Measurements from ENCODE around the gene AFF3. TPM values are rescaled to one million over a fixed set of nuclear protein-coding genes. Genes with fewer than 3 reads are reported as not detected.

Gene AFF3
- polyA plus RNA-seq, 5 donors, result 17.1 to 21.3 (median 19.1) TPM

DNA sequence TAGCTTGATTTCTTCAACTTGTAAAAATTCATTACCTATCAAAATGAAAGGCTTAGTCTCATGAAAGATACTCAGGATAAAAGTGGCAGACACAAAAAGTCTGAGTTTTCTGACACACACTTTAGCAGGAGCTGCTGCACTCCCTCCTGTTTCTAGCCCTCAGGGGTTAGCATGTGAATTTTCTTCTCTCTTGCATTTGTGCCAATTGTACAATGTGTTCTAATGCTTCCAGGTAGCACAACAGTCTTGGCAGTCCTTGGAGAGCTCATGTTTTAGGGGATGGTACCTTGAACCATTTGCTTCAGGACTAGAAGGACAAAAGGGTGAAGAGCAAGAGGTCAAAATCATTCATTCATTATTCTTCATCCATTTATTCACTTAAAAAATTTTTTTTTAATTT, 316.8 kb downstream of the AFF3 start:
- no peak for DNase-seq

DNA sequence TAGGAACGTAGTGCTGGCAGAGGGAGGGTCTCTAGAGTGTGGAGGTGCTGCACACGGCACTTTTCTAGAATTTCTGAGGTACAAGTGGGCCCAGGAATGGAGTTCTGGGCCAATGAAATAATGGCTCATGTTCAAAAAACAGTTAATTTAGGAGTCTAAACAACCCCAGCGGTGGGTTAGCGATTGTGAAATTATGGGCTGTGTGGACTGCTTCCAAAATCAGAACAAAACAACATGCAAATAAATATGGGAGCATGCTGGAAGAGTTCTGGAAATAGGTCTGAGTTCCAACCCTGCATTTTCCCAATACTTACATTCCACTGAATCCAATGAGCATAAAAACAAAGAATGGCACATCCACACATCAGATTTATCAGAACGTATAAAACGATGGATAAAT, 317.6 kb downstream of the AFF3 start:
- peak in 1 of 2 donors; percentile 40 for DNase-seq

DNA sequence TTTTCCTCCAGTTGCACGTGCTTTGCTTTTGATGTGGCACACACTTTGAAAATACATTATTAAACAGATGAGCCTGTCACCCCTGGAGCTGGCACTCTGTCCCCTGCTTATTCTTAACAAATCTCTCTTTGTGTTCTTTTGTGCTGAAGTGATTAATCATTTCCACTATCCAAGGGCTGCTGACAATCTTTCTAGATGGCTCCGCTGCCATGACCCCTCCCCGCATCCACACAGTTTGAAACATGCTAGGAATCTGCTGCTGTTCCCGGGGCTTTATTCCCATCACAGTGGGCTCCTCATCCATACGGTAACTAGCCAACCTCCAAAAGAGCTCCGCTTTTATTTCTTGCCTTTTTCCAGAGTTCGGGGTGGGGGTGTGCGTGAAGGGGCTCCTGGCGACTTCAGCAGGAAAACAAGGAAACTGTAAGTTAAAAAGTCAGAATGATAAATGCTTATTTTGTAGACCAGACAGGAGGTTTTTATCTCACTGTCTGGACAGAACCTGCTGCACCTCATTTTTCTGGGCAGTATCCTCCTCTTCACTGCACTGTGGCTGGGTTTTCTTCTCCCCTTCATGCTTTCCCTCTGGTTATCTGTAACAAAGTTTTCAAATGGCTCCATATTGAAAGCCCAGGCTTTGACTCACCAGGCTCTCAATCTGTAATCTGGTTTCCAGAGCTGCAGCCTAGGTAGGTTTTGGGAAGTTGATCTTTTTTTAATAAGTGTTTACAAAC, 319.7 kb downstream of the AFF3 start:
- DNase-seq, result no peak

DNA sequence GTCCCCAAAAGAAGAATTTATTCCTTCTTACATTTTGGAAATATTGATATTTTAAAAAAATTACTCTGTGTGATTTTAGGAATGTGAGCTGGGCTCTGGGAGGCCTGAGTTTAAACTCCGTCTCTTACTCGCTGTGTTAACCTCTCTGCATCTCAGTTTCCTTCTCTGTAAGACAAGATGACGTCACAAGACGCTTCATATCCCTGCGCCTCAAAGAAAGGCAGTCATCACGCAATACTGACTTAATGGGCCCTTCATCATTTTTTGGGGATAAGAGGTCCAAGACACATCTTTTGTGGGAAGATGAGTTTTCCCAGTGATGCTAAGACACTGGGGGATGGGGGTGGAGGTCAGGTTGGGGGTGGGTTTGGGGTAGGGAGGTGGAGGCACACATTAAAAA, 320.4 kb downstream of the AFF3 start:
- DNase-seq, result no peak

DNA sequence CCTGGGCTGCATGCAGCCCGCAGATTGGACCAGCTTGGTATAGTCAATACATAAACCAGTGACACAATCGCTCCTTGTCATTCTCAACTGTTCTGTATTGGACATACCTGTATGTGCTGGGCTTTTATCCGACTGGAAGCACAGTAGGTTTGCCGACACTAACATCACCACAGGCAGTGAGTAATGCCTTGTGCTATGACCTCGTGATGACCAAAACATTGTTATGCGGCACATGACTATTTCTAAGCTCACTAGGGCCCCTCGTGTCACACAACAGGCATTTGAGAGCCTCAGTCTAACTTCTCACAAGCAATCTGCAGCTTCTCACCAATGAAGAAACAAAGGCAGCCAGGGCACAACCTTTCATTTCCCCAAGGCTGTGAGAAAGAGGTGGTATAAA, 320.8 kb downstream of the AFF3 start:
- DNase-seq, result no peak

DNA sequence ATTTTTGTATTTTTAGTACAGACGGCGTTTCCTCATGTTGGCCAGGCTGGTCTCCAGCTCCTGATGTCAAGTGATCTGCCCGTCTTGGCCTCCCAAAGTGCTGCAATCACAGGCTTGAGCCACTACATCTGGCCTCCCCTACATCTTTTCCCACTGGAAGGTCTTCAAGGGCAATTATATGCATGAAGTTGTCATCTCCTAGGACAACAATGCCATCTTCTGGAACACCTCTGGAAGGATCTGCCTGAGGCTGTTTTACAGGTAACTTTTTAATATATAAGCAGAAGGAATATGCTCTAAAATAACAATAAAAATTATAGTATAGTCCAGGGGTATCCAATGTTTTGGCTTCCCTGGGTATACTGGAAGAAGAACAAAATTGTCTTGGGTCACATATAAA, 321.4 kb downstream of the AFF3 start:
- no peak for DNase-seq

DNA sequence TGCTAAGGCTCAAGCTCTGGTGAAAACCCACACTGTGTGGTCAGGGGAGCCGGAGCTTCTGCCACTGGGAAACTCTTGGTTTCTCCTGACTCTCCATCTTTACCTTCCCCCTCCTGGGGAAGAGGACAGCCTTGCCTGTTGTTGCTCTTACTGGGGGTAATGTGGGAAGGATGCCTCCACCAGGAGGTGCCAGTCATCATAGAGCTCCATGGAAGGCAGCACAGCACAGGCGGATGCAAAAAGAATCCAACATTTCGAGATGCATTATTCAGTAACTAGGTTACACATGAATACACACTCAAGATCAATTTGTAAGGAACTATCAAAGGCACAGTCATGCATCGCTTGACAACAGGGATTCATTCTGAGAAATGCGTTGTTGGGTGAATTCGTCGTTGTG, 322.6 kb downstream of the AFF3 start:
- DNase-seq, result no peak

- DNase-seq, result no peak
These were observed 323.5 kb downstream of the AFF3 start for GRCh38 chr2:99818842-99819241.

GRCh38 chr2:99816908-99817307, 325.5 kb downstream of the AFF3 start:
- no peak for DNase-seq

DNA sequence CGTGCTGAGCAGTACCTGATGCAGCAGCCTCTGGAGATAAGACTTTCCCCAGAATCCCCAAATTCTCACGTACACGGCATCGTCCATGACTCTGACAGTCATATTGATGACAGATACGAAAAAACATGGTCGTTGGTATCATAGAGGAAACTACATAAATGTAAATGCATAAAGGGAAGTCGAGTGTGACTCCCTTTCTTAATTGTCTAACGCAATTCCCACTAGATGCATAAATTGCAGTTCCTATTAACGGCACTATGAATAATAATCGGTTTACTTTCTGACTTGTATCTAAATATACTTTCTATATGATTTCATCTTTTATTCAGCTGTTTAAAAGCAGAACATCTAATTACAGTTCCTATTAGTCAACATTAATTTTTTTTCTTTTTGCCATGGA, 330.0 kb downstream of the AFF3 start:
- DNase-seq, result no peak

- DNase-seq, result no peak
These were observed 330.8 kb downstream of the AFF3 start for GRCh38 chr2:99811544-99811943.

DNA sequence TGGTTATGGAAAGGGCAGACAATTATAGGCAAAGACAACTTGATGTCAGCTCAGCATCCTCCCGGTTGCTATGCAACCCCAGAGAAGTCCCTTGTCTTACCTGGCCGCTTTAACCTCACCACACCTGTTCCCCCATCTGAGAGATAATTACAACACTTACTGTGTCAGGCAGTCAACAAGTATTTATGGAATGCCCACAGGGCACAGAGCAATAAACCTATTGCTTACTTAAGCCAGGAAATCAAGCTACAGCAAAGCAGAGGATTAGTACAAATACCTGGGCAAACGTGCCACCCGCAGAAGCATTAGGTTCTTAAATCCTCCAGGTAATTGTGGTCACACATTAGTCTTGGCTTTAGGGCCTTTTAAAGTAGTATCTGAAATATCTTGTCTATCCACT, 332.2 kb downstream of the AFF3 start:
- no peak for DNase-seq

- DNase-seq, result no peak
These were observed 333.0 kb downstream of the AFF3 start for GRCh38 chr2:99809259-99809900.

- DNase-seq, result no peak
These were observed 333.8 kb downstream of the AFF3 start for GRCh38 chr2:99808361-99809200.

DNA sequence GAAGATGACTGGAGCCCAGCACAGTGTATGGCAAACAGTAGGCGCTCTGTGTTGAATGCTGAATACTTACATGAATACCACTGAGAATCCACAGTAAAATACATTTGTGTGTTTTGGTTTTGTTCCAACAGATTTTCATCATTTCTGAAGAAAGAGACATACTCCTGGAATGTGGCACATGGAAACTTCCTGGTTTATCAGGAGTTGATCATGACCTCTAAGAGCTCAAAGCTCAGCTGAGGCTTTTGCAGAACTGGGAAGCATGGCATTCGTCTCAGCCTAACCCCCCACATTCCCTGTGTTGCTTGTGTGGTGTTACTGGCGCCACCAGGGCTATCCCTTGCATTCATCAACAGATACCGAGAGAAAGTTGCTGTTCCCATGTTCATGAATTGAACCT, 335.6 kb downstream of the AFF3 start:
- DNase-seq, result no peak

- DNase-seq, result no peak
These were observed 336.4 kb downstream of the AFF3 start for GRCh38 chr2:99805930-99806476.

- no peak for DNase-seq
These were observed 338.5 kb downstream of the AFF3 start for GRCh38 chr2:99803846-99804245.

- DNase-seq, result no peak
These were observed 339.7 kb downstream of the AFF3 start for GRCh38 chr2:99802734-99803133.

- no peak for DNase-seq
These were observed 341.0 kb downstream of the AFF3 start for GRCh38 chr2:99801327-99801901.

- no peak for DNase-seq
These were observed 344.9 kb downstream of the AFF3 start for GRCh38 chr2:99797475-99797874.

- no peak for DNase-seq
These were observed 348.0 kb downstream of the AFF3 start for GRCh38 chr2:99794414-99794813.

GRCh38 chr2:99793022-99793421, 349.4 kb downstream of the AFF3 start:
- DNase-seq, result no peak

All from right lung (tissue), 5 donors.